Measurements from ENCODE around the gene MAS1.

DNA sequence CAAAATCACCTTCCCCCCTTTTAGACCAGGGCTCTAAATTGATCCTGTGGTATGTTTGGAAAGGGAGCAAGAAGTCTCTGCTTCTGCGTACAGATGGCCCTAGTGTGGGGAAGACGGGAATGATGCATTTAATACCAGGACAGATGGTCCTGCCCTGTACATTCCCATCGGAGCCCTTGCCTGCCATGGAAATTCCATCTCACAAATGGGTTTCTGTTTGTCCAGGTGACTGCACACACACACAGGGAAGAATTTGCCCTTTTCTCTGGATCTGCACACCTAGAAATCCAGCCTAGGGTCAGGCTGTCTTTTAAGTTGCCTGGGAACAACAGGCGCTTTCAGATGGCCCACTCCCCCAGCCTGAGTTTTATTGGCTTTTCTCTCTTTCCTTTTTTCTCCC lies 1.3 kb downstream of the MAS1 start:
- TF ChIP-seq POLR2AphosphoS5 (IDR thresholded peaks at IDR 0.05; ENCODE audit: low read depth, low read length) (no peak), RFX5 (IDR thresholded peaks at IDR 0.05; ENCODE audit: low read length) (no peak), EP300 (IDR thresholded peaks at IDR 0.05; ENCODE audit: borderline replicate concordance in 1 of 2, low read depth in 1 of 2, low read length in 1 of 2) (no peak), CTCF (IDR thresholded peaks at IDR 0.05) (no peak), CHD2 (IDR thresholded peaks at IDR 0.05; ENCODE audit: low read length, partially characterized antibody) (no peak), FOXJ3 (CRISPR knock-in tag; IDR thresholded peaks at IDR 0.05) (no peak), RCOR1 (IDR thresholded peaks at IDR 0.05; ENCODE audit: low read length) (no peak)
- TF ChIP-seq, protein P1, sequence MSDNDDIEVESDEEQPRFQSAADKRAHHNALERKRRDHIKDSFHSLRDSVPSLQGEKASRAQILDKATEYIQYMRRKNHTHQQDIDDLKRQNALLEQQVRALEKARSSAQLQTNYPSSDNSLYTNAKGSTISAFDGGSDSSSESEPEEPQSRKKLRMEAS (IDR thresholded peaks at IDR 0.05; ENCODE audit: low read depth): no peak
- TF ChIP-seq, protein P2, sequence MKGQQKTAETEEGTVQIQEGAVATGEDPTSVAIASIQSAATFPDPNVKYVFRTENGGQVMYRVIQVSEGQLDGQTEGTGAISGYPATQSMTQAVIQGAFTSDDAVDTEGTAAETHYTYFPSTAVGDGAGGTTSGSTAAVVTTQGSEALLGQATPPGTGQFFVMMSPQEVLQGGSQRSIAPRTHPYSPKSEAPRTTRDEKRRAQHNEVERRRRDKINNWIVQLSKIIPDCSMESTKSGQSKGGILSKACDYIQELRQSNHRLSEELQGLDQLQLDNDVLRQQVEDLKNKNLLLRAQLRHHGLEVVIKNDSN (IDR thresholded peaks at IDR 0.05; ENCODE audit: borderline replicate concordance, low read depth): no peak
